ENCODE results near the gene MKKS.

MKKS gene

GRCh38 chr20:10433623-10434466, at the start of gene MKKS:
TSS of gene MKKS (minus strand) at chr20:10434222. CDS start at chr20:10413514, 20,708 bp downstream.
- peak; percentile 82 for DNase-seq

DNA sequence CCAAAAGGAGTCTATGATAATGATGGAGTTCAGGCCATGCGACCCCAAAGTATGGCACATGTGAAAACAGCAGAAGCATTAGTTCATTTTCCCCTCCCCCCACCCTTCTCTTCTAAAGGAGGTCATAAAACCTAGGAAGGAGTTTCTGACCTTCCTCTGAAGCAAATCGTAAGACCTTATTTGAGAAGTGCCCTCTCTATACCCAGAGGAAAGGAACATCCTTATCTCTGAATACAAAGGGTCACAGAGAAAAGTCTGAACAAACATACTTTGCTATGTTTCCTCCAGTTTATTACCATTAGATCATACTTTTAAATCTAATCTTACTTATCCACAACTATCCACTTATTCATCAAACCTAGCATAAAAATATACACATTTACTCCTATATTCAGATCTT, 49.7 kb upstream of the MKKS start:
- DNase-seq = no peak

- DNase-seq = no peak
These were observed 47.7 kb upstream of the MKKS start for GRCh38 chr20:10481676-10482075.

- no peak for DNase-seq
These were observed 44.9 kb upstream of the MKKS start for GRCh38 chr20:10478930-10479329.

GRCh38 chr20:10478205-10478604, 44.2 kb upstream of the MKKS start:
- DNase-seq = no peak

GRCh38 chr20:10476319-10476724, 42.3 kb upstream of the MKKS start:
- DNase-seq = no peak

DNA sequence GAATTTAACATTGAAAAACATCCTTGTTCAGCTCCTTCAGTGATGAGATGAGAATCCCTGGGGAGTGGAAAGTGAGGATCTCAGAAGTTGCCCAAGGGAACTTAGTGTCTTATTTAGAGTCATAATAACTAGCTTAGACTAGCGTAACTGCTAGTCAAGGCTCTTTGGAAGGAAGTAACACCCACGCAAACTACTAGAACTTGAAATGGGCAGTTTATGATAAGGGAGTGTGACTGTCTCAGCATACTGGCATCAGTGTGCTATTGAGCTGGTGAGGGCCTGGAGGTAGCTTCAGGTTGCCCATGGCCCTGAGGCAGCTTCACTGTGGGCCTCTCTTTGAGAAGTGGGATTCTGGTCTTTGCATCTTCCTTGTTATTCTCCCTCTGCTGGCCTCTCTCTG, 41.2 kb upstream of the MKKS start:
- no peak for DNase-seq

DNA sequence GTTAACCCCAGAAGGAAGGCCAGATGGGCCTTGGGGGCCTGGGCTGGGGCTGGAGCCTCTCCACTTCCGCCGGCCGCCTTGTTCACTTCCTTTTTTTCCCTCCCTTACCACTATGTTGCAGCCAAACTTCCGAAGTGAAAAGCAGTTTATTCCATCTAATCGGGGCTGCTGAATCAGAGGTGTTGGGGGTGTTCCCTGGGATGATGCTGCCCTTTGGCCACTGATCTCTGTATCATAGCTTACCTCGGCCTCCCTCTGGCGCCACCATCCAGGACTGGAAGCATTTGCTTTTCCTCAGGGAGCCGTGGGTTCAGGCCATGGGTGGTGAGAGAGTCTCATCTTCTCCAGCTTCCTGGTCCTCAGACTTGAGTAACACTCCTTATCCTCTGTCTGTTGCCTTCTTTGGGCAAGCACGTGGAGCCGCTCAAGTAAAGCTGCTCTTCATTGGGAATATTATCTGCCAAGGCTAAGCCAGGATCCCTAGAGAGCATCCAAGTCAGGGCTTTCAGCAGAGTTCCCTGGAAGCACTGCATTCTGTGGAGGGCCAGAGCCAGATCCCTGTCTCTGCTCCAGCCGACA, 40.7 kb upstream of the MKKS start:
- no peak for DNase-seq

GRCh38 chr20:10472871-10473270, 38.8 kb upstream of the MKKS start:
- no peak for DNase-seq

- no peak for DNase-seq
These were observed 36.3 kb upstream of the MKKS start for GRCh38 chr20:10470276-10470675.

DNA sequence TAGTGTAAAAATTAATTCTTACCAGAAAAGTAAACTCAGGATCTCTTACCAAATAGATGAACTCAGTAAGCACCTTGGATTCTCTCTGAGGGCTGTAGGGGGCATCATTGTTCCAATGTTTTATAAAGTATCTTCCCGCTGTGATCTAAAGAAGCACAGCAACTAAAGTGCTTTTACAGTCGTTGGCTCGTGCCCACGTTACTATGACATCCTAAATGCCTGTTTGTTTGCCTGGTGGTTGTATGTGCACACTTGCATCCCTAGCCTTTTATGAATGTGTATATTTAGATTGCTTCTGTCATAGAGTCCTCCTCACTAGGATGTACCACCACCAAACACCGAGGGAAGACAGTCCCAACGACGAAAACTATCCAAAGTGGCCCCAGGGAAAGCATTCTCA, 35.6 kb upstream of the MKKS start:
- DNase-seq = peak; percentile 96

DNA sequence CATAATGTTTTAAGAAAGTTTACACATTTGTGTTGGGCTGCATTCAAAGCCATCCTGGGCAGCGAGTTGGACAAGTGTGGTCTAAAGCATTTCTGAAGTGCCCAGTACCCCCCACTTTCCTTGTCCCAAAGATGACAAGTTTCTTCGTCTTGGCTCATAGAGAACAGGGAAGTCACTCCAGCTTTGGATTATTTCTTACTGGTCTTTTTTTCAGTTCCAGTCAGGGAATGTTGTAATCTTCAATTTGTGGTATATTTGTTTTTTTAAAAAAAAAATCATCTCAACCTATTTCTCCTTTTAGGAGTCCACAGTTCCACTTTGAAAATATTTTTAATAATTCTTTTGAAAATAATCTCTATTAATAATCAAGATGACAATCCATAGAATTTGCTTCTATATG, 35.0 kb upstream of the MKKS start:
- DNase-seq = no peak

DNA sequence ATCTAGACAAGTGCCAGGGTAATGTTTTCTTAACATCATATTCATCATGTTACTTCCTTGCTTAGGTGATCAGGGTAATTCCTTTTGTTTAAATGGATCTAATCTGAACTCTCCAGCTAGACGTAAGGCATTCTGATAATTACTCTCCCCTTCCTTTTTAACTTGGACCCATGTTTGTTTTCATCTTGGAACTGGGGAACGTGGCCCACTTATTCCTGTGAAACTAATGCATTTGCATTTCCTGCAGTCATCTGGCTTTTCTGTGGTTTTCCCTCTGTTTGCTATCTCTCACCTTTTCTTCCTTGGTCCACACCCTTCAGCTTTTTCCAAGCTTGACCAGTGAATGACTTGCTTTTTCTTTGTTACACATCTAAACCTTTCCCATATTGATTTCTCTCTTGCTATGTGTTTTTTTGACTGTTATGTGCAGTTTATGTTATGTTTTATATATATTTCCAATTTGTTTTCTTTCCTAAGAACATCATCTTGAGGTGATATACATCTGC, 34.4 kb upstream of the MKKS start:
- no peak for DNase-seq

- no peak for DNase-seq
These were observed 33.8 kb upstream of the MKKS start for GRCh38 chr20:10467681-10468339.

DNA sequence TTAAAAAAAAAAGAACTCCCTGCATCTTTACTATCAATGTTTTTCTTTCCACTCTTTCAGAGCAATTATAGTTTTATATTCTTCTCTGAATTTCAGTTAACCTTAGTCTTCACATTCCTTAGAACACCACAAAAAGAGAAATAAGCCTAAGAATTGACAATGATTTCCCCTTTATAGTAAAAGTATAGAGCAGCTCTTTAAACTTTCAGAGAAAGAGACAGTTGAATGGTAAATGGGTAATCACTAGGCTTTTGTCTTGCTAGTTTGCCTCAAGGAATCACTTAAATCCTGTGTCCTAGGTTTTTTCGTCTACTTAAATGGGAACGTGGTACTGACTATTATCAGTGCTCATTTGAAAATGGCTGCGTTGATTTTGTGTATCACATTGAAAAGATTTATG, 32.8 kb upstream of the MKKS start:
- no peak for DNase-seq

DNA sequence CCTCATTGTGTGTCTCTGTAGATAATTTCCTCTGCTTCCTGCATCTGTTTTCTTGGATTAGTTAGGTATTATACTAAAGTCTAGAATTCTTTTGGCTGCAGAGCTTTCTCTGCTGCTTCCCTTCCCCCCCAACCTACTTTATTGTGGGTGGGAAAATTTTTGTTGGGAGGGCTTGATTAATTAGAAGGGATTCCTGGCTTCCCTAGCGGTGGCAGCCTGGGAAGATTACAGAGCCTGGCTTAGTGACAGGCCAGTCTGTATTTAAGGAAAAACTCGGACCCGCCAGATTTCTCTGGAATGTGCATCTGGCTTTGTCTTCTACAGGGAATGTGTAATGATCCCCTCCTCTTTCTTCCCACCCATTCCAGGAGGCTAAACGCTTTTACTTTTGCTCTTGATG, 32.3 kb upstream of the MKKS start:
- no peak for DNase-seq

DNA sequence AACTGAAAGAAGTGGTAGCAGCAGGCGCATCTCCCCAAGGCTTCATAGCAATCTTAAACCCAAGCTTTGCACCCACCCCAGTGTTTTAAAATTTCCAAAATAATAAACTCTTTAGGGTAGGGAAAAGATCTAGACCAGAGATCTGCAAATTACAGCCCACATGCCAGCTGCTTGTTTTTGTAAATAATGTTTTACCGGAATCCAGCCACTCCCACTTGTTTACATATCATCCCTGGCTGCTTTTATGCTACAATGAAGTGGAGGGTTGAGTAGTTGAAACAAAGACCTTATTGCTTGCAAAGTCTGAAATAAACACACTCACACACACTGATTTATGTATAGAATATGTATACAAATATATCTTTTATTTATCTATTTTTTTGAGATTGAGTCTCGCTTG, 31.1 kb upstream of the MKKS start:
- DNase-seq = peak; percentile 31

DNA sequence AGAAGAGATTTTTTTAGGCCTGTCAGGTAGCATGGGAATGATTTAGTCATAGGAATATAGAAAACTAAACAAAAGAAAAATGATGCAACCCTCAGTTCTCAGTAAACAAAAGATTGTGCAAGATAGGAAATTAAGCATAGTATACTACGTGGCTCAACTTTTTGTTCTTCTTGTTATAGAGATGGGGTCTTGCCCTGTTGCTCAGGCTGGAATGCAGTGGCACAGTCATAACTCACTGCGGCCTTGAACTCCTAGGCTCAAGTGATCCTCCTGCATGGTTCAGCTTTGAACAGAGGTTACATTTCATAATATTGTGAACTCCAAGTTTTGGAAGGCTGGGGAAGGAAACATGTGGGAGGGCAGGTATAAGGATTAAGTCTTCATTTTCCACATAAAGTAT, 29.6 kb upstream of the MKKS start:
- no peak for DNase-seq

DNA sequence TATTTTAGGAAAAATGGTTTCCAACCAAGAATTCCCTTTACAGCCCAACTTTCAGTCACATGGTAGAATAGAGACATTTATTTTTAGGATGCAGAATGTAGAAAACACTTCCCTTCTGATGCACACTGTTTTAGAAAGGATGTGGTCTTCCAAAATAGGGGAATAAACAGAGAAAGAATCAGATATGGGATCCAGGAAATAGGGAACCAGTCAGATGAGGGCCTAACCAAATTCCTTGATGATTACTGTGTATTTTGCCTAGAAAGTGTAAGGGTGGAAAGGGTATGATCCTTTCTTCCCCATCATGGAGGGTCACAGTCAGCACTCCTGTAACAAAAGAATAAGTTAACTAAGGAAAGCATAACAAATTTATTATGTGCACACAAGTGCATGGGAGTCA, 28.5 kb upstream of the MKKS start:
- DNase-seq = no peak

DNA sequence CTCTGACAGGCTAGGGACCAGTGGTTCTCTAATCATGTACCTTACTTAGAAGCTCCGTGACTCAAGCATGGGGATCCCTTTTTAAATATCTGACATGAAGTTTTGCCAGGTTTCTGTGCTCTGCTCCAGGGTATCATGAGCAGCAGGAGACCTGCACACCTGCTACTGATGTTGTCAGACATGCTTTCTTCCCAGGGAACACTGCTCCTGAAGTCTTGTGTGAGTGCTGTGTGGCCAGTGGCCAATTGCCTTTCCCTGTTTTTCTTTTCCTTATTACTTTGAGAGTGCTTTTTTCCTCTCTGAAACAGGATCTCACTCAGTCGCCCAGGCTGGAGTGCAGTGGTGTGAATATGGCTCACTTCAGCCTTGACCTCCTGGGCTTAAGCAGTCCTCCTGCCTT, 27.5 kb upstream of the MKKS start:
- DNase-seq = no peak

GRCh38 chr20:10454151-10454750, 20.2 kb upstream of the MKKS start:
- DNase-seq = peak; percentile 59

- peak; percentile 39 for DNase-seq
These were observed 19.2 kb upstream of the MKKS start for GRCh38 chr20:10453241-10453640.

DNA sequence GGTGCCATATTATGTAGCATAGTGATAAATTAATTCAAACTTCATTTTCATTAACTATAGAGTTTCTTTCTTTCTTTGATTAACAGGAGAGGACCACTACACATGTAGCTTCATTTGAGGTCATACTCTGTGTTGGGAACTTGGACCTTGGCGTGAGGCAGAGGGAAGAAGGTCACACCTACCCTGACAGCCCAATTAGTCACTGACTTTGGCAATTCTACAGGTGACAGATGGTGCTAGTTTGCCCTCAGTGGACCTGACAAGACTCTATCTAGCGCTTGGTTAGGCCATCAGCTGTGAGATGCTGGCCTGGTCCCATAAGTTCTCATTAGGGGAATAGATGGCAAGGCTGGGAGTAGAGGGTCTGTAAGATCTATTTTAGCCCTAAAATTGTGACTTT, 15.2 kb upstream of the MKKS start:
- DNase-seq = no peak
